NT2/D1 (cell line): ENCODE results near the gene THSD7A.

Experiments used
- SUZ12 ChIP-seq: IDR thresholded peaks from 2 replicates; pipeline ENCODE4 v1.6.1; 2011; ENCODE audit not compliant: insufficient read length, insufficient read depth; ENCODE audit errors: extremely low read depth
- ZNF274 ChIP-seq: IDR thresholded peaks from 2 replicates; pipeline ENCODE4 v1.6.1; 2011; ENCODE audit warnings: mild to moderate bottlenecking, low read depth, low read length

GRCh38 chr7:11450281-11450680 lies 381.7 kb downstream of the THSD7A start:
- TF ChIP-seq ZNF274 (no peak), SUZ12 (no peak)
